ENCODE results near the gene TXN.
"Not testable (repeated sequence)": the region's sequence is repeated elsewhere in the genome, so short reads cannot be mapped to it uniquely, and the experiment has no call there.

Gene TXN

DNA sequence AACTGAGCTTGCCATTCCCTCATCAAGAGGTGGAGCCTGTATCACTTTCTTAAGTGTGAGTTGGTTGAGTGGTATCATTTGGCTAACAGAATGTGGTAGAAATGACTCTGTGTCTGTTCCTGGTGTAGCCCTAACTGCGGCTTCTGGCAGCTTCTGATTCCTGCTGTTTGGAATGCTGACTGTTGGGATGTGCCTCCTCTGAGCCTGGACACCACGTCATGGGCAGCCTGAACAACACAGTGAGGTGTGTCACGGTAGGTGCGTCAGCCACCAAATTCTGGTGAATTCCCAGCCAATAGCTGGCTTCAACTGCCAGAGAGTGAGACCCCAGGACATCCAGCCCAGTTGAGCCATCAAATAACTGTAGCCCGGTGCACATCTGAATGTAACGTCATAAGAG, 42.2 kb downstream of the TXN start:
- DNase-seq (ENCODE audit: low read depth in 2 of 3, low spot score in 1 of 3), result no peak

DNA sequence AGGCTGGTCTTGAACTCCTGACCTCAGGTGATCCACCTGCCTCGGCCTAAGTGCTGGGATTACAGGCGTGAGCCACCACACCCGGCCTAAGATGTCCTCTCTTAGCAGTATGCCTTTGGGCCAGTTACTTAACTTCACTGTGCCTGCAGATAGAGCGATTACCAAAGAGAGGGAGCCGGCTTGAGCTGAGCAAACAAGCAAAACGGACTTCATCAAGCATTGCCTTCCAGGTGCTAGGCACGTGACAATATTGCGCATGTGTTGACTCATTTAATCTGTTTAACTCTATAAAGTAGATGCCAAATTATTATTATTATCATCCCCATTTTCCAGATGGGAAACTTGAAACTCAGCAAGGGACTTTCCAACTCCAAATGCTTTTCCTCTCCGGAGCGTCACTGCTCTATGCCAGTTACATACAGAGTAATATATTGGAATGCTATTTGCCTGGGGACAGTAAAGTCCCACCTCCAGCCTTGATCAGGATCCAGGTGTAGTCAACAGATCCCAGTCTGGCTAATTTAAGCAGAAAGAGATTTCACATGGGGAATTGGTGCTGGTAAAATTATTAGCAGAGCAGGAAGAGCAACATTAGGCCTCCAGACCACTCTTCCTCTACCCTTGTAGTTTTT, 42.8 kb downstream of the TXN start:
- DNase-seq (ENCODE audit: low read depth in 2 of 3, low spot score in 1 of 3), result no peak

DNA sequence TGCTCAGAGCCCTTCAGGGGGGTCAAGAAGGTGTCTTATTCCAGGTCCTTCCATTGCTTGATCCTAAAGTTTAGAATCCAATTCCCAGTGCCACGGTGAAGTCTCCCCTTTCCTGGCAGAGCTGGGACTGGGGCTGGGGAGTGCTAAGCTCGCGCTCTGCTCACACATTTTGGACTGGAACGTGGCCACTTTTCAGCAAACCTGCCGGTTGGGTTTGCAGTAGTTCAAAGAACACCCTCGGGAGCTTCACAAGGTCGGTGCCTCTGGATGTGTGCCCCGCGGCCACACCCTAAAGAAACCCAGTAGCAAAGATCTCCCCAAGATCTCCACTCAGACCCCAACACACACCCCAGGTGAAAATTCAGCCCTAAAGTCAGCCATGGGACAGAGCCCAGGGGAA, 48.3 kb downstream of the TXN start, which contains the start of gene C9orf152:
Gene C9orf152 (minus strand): TSS at position 129 of the 400 bp plus-strand sequence. CDS start 580 bp downstream, outside the sequence.
- no peak for DNase-seq (ENCODE audit: low read depth in 2 of 3, low spot score in 1 of 3)

DNA sequence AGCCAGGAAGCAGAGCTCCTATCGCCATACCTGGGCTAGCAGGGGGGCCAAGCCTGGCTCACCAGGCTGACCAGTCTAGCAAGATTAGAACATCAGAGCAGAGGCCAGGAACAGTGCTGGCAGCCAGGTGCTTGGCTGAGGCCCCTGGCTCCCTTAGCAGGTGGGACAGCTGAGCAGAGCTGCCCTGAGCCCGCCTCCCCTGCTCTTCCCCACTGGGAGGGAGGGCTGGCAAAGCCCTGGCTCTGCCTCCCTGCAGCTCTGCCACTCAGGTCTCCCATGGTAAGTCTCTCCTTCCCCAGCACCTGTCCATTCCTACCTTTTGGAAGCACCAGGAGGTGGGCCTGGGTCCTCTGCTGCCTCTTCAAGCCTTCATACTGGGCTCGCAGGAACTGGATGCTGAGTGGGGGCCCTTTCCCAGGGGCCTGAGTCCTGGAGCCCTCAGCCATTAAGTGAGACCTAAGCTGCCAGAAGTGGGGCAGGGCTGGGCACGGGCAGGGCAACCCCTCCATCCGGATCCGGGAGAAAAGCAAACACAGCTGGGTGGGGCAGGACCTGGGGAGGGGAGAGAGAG, 49.2 kb downstream of the TXN start:
- no peak for DNase-seq (ENCODE audit: low read depth in 2 of 3, low spot score in 1 of 3)

DNA sequence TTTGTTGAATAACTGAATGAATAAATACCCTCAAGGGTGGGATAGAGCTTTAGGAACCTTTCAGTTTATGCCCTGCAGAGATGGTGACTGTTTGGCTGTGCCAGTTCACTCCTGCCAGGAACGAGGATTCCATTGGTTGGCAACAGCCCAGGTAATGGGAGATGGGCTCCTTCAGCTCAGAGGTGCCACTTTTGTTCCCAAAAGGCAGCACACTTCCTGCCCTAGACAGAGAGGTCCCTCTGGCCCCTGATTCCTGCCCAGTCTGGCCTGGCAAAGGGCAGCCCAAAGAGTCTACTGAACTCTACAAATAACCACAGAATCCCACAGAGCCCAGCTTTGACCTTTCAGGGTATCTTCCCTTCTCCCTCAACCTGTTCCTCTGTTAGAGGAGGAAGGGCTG, 49.9 kb downstream of the TXN start:
- DNase-seq (ENCODE audit: low read depth in 2 of 3, low spot score in 1 of 3), result no peak

DNA sequence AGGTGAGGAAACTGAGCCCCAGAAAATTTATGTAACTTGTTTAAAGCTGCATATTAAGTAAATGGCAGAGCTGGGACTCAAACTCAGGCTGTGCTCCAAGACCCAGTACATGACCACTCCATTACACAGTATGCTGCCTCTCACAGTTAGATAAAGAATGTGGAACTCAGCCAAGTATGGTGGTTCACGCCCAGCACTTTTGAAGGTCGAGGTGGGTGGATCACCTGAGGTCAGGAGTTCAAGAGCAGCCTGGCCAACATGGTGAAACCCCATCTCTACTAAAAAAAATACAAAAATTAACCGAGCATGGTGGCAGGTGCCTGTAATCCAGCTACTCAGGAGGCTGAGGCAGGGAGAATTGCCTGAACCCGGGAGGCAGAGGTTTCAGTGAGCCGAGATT, 50.7 kb downstream of the TXN start:
- not testable (repeated sequence) for DNase-seq (ENCODE audit: low read depth in 2 of 3, low spot score in 1 of 3)

DNA sequence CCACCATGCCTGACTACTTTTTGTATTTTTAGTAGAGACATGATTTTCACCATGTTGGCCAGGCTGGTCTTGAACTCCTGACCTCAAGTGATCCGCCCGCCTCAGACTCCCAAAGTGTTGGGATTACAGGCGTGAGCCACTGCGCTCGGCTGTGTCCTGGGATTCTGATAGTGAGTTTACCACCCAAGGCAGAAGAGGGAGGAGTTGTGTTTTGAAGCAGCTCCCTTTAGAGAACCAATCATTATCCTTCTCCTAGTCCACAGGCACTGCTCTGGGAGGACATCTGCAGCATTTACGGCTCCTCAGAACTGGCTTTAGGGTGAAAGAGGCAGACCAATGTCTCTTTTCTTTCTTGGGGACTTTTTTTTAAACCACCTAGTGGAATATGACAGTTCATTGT, 54.1 kb downstream of the TXN start:
- no peak for DNase-seq (ENCODE audit: low read depth in 2 of 3, low spot score in 1 of 3)

DNA sequence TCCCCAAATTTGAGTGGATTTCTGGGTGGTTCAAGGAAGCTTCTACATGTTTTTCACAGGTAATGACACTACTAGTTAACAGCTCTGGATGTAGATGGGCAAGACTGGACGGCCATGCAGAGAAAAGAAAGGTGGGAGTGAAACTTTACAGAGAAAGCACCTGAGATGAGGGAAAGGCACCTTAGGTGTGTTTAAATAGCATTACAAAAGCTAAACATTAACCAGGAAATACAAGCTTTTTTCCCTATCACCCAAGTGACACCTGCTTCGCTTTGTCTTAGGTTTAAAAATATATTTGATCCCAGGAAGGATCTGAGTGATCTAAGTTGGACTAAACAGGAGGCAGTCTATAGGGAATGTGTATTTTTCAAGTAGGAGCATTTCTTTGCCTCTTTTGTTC, 56.7 kb downstream of the TXN start:
- DNase-seq (ENCODE audit: low read depth in 2 of 3, low spot score in 1 of 3), result no peak

DNA sequence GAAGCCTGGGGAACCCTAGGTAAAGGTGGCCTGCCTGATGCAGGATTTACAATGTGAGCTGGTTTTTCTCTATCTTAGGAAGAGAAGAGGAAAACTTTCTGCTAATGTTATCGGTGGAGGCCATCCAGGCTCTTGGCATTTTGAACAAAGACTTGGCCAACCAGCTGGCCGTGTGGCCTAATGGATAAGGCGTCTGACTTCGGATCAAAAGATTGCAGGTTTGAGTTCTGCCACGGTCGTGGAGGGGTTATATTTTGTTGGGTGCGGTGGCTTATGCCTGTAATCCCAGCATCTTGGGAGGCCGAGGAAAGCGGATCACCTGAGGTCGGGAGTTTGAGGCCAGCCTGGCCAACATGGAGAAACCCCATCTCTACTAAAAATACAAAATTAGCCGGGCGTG, 58.0 kb downstream of the TXN start:
- DNase-seq (ENCODE audit: low read depth in 2 of 3, low spot score in 1 of 3), result no peak

DNA sequence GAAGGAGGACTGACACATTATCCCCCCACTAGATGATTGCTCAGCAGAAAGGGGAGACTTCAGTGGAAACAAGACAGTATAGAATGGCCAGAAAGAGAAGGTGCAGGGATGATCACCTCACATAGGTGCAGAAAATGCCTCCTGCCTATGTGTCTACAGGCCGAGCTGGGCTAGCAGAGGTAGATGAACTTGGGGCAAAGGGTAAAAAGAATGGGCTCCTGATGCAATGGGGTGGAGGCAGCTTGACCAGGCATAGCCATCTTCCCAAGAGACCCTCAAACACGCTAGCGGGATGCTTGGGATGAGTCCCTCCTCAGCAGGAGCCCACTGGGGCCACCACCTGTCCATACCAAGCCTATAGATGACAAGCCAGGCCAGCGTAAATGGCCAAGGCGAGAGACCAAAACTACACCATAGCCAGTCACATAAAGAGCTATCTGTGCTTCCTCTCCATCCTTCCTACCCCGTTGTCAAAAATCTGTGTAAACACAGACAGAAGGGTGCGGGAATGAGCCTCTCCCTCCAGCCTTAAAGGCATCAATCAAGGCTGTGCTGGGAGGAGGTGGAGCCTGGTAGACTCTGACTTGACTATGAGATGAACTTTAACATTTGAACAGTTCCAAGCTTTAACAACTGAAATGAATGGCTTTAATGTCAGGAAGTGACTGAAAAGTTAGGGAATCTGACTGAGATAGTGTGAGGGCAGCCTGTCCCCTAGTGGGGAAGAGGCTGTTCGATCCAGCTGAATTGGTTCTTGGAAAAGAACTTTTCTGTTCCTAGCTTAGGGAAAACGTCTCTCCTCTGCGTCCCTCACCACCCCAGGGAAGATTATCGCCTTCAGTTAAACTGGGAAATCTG, 58.7 kb downstream of the TXN start:
- no peak for DNase-seq (ENCODE audit: low read depth in 2 of 3, low spot score in 1 of 3)

DNA sequence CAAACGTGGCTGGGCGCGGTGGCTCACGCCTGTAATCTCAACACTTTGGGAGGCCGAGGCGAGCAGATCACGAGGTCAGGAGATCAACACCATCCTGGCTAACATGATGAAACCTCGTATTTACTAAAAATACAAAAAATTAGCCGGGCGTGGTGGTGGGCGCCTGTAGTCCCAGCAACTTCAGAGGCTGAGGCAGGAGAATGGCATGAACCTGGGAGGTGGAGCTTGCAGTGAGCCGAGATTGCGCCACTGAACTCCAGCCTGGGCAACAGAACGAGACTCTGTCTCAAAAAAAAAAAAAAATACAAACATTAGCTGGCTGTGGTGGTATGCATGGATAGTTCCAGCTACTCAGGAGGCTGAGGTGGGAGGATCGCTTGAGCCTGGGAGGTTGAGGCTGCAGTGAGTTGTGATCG, 60.2 kb downstream of the TXN start:
- not testable (repeated sequence) for DNase-seq (ENCODE audit: low read depth in 2 of 3, low spot score in 1 of 3)

All from stimulated activated CD4-positive, alpha-beta T cell treated with anti-CD3 and anti-CD28 coated beads, Interleukin-12 subunit alpha, Interleukin-12 subunit beta, amount 100 ng/mL, for 48 hours (primary cell).